VCaP (cell line): ENCODE measurements around the gene IGFL2.
"Not testable (repeated sequence)": the region's sequence is repeated elsewhere in the genome, so short reads cannot be mapped to it uniquely, and the experiment has no call there.

Source experiments
- H3K27ac ChIP-seq: fragments of 450-650 bp; 2 replicates; pipeline ENCODE4 v1.5.1; 2017
- TF ChIP-seq, protein P1 (sequence below): fragments of 450-650 bp; conservative IDR thresholded peaks from 2 replicates; pipeline ENCODE4 v1.5.1; 2017; ENCODE audit warnings: mild to moderate bottlenecking, moderate library complexity

The IGFL2 gene

DNA sequence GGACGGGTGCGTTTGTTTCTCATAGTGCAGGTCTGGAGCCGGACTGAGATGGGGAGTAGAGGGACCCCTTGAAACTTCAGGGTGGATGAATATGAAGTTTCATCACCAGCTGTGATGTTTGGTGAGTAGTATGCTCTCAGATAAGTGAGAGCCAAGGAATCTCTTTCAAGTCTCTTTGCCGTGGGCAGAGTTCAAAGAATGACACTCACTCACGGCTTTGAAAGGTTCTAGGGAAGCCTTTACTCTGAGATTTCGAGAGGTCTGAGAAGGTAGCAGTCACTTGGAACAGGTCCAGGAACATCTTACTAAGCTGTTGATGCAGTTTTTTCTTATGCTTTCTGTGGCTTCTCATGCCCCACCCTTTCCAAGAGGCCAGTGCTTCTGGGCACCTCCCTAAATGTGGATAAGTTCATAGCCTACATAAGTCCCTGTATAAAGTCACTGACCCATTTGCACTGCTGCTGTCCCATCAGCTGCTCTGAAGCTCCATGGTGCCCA, at the start of gene IGFL2:
IGFL2 (plus strand) TSS at position 448 of the 498 bp plus-strand sequence; CDS start at position 489, 41 bp downstream.
- H3K27ac ChIP-seq: no peak within 1 kb of the TSS
- TF ChIP-seq, protein P1, sequence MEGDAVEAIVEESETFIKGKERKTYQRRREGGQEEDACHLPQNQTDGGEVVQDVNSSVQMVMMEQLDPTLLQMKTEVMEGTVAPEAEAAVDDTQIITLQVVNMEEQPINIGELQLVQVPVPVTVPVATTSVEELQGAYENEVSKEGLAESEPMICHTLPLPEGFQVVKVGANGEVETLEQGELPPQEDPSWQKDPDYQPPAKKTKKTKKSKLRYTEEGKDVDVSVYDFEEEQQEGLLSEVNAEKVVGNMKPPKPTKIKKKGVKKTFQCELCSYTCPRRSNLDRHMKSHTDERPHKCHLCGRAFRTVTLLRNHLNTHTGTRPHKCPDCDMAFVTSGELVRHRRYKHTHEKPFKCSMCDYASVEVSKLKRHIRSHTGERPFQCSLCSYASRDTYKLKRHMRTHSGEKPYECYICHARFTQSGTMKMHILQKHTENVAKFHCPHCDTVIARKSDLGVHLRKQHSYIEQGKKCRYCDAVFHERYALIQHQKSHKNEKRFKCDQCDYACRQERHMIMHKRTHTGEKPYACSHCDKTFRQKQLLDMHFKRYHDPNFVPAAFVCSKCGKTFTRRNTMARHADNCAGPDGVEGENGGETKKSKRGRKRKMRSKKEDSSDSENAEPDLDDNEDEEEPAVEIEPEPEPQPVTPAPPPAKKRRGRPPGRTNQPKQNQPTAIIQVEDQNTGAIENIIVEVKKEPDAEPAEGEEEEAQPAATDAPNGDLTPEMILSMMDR: no peak

DNA sequence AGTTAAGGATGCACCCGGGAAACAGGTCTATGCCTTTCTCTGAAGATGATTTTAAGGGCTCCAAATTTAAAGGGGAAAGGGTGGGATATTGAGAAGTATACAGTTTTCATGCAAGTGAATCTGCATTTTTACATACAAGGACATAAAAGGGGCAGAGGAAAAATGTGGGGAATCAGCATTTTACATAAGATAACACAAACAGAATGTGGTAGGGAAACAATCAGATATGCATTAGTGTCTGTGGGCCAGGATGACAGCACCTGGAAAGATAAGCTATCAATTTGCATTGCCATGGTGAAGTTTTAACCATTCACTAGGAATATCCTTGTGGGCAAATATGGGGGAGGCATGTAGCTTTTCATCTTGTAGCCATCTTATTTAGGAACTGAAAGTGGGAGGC, 47.7 kb upstream of the IGFL2 start:
- TF ChIP-seq, protein P1: no peak
- H3K27ac ChIP-seq: no peak overlapping the region

DNA sequence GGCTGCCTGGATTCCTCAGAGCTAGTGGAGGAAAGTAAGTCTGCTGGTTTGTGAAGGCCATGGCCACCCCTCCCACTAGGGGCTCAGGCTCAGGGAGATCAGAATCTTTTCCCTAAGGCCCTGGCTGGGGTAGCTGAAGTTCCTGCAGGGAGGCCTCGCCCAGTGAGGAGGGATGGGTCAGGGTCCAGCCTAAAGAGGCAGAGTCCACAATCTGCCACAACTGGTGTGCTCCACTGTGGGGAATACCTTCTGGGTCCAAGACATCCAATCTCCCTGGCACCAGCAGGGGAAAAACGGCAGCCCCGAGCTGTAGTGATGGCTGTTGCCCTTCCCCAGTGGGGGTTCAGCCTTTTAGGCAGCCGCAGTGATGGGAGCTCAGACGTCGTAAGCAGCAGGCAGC, 46.7 kb upstream of the IGFL2 start:
- no peak overlapping the region for H3K27ac ChIP-seq
- TF ChIP-seq, protein P1: no peak

DNA sequence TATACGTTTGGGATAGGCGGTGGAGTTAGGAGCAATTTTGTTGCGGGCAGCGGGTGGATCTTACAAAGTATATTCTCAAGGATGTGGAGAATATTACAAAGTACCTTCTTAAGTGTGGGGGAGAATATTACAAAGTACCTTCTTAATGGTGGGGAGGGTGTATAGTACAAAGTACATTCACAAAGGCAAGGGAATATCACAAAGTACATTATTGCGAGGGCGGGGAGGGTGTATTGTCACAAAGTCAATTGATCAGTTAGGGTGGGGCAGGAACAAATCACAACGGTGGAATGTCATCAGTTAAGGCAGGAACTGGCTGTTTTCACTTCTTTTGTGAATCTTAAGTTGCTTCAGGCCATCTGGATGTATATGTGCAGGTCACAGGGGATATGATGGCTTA, 45.7 kb upstream of the IGFL2 start:
- not testable (repeated sequence) for H3K27ac ChIP-seq

DNA sequence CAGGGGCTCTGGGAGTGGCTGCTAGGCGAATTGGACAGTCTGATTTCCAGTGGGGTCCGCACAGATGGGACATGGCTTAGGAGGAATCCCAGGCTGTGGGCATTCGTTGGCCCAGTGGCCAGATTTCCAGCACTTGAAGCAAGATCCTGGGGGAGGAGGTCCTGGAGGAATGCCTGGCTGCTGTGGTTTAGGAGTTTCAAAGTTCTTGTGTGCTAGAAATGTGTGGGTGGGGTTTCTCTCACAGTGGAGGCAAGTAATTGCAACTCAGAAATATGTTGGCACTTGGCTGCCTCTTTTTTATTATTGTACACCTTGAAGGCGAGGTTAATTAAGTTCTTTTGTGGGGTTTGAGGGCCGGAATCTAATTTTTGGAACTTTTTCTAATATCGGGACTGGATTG, 40.7 kb upstream of the IGFL2 start:
- no peak overlapping the region for H3K27ac ChIP-seq
- TF ChIP-seq, protein P1: no peak

DNA sequence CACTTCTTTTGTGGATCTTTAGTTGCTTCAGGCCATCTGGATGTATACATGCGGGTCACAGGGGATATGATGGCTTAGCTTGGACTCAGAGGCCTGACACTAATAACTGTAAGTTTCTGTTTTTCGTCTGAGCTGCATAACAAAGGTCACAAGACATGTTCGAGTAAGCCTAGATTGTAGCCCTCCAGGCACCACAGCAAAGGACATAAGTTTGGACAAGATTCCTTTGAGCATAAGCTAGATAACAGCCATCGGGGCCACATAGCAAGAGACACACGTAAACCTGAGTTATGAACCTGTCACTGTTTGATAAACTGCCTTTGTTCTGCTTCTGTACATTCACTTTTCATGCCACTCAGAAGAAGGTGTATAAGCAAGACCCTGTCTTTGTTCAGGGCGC, 38.2 kb upstream of the IGFL2 start:
- H3K27ac ChIP-seq: no peak overlapping the region
- TF ChIP-seq, protein P1: no peak

DNA sequence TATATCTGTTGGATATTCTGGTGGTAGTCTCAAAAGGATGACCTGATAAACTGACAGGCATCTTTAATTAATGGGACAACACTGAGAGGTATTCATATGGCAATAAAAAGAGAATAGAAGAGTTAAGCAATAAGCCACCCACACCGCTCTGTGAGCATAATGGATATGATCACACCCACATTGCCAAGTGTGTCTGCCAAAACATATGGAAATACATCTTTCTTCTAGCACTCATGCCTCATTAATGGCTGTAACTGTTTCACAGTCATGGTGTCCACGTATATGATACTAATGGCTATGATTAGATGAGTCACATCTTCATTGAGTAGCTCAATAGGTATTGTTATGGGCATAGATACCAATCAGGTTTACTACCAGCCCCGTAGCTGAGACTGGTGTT, 36.7 kb upstream of the IGFL2 start:
- H3K27ac ChIP-seq: no peak overlapping the region
- TF ChIP-seq, protein P1: no peak

DNA sequence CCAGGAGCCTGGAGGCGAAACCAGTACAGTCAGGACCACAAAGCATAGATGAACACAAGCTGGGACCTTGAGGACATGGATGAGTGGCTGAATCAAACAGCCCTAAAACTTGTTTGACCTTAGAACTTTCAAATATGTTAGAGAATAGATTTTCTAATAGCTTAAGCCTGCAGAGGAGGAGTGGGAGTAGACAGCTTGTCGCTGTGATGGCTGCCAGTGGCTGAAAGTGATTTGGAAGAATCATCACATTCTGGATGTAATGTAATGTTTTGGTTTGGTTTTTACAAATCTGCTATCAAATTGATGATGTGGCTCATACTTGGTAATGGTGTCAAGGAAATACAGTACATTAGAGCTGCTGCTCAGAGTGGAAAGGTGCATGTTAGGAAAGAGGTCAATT, 35.5 kb upstream of the IGFL2 start:
- TF ChIP-seq, protein P1: no peak
- no peak overlapping the region for H3K27ac ChIP-seq
